CD4-positive, alpha-beta T cell treated with Interleukin-10 for 1 hour (primary cell): ENCODE data around the gene ZSCAN5B.
"Not testable (repeated sequence)": the region's sequence is repeated elsewhere in the genome, so short reads cannot be mapped to it uniquely, and the experiment has no call there.

Experiments
- DNase-seq: peaks from one replicate; pipeline ENCODE4 v3.0.0-alpha.2; 2020

The ZSCAN5B gene, protein sequence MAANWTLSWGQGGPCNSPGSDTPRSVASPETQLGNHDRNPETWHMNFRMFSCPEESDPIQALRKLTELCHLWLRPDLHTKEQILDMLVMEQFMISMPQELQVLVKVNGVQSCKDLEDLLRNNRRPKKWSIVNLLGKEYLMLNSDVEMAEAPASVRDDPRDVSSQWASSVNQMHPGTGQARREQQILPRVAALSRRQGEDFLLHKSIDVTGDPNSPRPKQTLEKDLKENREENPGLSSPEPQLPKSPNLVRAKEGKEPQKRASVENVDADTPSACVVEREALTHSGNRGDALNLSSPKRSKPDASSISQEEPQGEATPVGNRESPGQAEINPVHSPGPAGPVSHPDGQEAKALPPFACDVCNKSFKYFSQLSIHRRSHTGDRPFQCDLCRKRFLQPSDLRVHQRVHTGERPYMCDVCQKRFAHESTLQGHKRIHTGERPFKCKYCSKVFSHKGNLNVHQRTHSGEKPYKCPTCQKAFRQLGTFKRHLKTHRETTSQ

DNA sequence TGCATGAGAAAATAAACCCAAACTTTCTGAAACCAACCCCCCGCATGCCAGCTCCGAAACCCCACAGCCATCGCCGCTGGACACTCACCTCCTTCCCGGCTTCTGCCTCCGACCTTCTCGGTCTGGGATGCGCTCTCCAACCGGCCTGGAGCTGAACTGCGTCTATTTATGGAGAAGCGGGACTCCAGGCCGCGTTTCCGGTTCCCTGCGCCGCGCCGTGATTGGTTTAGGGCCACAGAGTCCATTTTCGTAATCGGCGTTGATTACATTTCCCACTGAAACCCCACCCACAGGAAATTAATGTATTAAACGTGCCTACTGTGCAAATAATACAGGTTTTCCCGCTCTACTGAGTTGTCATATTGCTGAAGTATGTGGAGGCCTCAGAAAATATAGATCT, at the start of gene ZSCAN5B:
Gene ZSCAN5B, minus strand, starts transcription at position 138 of the 400 bp plus-strand sequence. CDS start 4,731 bp downstream, outside the sequence.
- not testable (repeated sequence) for DNase-seq

DNA sequence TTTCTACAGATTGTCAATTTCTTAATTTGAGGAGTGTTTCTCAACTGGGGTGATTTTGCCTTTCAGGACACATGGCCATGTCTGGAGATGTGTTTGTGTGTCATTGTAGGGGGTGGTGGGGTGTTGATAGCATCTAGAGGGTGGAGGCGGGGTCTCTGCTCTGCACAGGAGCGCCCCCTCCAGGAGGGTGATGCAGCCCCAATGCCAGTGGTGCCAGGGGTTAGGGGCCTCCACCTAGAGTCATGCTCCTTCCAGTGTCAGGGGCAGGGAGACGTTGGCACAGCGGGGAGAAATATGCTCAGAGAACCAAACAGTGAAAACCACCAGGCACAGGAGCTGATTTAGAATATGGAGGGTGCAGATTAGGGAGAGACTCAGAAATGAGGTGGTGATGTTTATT, 48.2 kb upstream of the ZSCAN5B start:
- DNase-seq = not testable (repeated sequence)

DNA sequence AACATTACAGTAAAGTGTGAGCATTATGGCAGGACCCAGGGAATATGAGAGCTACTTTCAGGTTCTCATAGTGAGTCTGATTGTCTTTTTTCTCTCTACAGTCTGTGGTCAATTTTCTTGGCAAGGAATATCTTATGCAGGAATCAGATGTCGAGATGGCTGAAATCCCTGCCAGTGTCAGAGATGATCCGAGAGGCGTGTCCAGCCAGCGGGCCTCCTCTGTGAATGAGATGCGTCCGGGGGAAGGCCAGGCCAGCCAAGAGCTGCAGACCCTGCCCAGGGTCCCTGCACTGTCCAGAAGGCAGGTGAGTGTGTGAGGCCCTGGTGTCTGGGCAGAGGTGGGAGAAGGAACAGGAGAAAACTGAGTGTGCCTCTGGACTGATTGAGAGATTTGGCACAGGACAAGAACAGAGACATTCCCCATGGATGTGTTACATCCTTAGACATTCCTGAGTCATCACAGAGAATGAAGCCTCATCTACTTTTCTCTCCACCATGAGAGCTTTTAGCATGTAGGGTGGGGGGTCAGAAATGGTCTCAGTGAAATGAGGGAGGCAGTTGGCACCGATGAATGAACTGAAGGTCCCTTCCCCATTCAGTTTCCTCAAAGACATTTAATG, 47.6 kb upstream of the ZSCAN5B start:
- DNase-seq = no peak

DNA sequence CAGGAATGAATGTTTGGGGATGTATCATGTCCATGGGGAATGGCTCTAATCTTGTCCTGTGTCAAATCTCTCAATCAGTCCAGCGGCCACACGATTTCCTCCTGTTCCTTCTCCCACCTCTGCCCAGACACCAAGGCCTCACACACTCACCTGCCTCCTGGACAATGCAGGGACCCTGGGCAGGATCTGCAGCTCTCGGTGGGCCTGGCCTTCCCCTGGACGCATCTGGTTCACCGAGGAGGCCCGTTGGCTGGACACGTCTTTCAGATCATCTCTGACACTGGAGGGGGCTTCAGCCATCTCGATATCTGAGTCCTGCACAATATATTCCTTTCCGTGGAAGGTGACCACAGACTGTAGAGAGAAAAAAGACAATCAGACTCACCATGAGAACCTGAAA, 25.9 kb upstream of the ZSCAN5B start:
- no peak for DNase-seq

DNA sequence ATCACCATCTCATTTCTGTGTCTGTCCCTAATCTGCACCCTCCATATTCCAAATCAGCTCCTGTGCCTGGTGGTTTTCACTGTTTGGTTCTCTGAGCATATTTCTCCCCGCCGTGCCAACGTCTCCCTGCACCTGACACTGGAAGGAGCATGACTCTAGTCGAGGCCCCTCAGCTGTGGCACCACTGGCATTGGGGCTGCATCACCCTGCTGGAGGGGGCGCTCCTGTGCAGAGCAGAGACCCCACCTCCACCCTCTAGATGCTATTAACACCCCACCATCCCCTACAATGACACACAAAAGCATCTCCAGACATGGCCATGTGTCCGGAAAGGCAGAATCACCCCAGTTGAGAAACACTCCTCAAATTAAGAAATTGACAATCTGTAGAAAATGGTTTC, 25.3 kb upstream of the ZSCAN5B start:
- no peak for DNase-seq

DNA sequence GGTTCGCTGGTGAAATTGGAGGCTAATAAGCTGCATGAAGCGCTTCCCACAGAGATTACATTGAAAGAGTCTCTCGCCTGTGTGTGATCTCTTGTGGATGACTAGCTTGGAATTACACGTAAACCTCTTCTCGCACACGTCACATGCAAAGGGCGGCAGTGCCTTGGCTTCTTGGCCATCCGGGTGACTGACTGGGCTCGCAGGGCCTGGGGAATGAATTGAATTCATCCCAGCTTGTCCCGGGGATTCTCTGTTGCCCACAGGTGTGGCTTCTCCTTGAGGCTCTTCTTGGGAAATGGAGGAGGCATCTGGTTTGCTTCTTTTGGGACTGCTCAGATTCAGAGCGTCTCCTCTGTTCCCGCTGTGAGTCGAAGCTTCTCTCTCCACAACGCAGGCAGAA, 24.3 kb upstream of the ZSCAN5B start:
- DNase-seq = no peak

DNA sequence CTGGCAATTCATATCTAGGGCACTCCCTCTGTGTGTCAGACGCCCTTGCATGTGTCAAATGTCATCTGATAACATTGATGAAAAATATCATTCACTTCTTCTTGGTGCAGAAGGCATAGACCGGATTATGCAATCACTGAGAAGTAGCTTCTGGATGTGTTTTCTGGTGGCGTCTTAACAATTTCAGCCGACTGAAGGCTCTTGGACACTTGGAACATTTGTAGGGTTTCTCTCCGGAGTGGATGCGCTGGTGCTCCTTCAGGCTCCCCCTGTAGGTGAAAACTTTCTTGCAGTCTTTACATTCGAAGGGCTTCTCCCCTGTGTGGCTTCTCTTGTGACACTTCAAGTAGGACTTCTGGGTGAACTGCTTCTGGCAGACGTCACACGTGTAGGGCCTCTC, 23.9 kb upstream of the ZSCAN5B start:
- peak; percentile 1 for DNase-seq

DNA sequence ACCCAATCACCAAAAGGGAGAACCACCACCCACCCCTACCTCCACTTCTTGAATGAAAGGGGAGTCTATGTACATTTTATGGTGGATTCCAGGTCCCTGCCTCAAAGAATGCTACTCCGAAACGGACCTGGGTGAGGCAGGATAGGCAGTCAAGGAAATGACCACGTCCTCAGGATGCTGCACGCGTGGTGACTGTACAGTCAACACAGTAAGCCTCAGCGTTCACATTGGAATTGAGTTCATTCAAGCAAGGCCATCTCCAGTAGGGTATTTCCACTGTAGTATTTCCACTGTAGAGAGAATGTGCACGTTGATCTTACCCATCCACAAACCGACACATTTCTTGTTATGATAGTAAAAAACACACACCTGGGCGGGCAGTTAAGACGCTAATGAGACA, 21.4 kb upstream of the ZSCAN5B start:
- DNase-seq = no peak

DNA sequence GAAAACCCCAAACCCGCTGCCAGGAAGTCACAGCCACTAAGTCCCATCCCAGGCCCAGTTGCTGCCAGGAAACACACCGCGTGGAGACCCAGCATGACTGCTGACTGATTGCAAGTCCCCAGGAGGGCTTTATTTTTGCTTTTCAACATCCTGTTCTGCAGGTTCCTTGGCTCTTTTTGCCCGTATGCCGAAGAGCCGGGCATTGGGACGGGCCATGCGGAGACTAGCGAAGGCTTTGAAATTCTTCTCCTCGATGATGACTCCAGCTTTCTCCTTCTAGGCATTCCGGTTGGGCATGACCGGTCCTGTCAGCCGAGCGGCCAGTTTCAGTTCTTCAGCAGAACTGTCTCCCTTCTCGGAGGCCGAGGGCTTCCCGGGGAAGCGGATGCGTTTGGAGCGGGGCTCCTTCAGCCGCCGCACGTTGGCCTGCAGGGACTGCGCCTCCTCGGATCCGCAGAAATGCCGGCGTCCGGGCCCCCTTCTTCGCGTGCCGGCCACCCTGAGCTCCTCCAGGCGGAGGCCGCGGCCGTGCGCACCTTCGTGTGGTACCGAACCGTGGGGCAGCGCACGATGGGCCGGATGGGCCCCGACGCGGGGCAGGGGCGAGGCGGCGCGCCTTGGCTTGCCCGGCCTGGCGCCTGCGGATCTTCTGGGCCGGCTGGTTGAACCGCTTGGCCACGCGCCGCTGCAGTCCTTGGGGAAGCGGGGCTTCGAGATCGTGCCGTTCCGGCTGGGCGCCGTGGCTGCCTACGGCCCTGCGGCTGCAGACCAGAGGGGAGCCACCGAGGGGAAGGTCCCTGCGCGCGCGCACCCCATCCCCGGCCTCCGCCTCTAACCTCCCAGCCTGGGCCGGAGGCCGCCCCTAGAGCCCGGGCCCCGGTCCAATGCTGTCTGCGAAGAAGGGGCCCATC, 19.7 kb upstream of the ZSCAN5B start:
- DNase-seq = no peak

DNA sequence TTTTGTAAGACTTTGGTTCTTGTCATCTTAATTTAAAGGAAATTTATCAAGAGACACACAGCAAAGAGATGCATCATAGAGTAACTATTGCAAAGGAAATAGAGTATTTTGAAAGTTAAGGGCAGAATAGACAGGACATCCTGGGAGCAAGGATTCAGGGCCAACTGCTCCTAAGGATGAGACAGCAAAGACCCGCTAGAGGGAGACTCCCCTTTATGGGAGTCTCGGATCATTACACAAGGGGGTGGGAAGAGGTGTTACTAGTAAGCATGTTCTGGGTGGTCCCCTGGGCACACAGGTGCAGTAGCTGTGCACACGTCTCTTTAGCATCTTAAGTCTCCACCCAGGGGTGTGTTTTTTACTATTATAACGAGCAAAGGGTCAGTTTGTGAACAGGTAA, 14.1 kb upstream of the ZSCAN5B start:
- DNase-seq = no peak

DNA sequence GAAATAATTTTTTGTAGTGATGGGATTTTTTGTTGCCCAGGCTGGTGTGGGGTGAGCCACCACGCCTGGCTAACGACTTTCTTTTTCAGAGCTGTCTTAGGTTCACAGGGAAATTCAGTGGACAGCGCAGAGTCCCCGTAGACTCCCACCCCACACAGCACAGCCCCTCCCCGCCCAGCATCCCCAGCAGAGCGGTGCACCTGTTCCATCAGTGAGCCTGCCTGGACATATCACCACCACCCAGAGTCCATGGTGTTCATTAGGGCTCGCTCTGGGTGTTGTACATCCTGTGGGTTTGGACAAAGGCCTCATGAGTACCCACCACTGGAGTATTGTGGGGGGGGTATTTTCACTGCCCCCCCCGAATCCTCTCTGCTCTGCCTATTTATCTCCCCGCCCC, 12.5 kb upstream of the ZSCAN5B start:
- DNase-seq = not testable (repeated sequence)

DNA sequence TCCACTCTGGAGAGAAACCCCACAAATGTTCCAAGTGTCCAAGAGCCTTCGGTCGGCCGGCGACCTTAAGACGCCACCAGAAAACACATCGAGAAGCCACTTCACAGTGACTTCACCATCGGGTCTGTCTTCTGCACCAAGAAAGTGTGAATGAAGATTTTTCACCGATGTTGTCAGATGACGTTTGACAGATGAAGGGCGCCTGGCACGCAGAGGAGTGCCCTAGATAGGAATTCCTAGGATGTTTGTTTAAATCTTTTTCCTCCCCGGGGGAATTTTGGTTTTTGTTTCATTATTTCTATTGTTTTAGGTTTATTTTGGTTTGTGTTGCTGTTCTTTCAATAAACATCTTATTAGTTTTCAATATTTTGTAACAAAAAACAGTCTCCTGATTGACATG, 11.5 kb upstream of the ZSCAN5B start:
- DNase-seq = no peak

DNA sequence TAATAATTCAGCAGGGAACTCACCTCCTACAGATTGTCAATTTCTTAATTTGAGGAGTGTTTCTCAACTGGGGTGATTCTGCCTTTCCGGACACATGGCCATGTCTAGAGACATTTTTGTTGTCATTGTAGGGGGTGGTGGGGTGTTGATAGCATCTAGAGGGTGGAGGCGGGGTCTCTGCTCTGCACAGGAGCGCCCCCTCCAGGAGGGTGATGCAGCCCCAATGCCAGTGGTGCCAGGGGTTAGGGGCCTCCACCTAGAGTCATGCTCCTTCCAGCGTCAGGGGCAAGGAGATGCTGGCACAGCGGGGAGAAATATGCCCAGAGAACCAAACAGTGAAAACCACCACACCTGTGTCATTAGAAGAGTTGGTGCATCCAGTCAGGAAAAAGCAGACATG, 10.0 kb upstream of the ZSCAN5B start:
- not testable (repeated sequence) for DNase-seq

DNA sequence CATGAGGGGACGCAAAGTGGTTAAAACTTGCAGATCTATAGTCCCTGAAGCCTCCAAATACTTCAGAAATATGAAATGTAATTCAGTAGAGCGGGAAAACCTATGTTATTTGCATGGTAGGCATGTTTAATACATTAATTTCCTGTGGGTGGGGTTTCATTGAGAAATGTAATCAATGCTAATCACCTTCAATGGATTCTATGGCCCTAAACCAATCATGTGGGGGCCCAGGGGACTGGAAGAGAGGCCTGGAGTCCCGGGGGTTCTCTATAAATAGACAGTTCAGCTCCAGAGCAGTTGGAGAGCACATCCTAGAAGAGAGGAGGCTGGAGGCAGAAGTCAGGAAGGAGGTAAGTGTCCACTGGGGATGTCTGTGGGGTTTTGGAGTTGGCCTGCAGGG, 4.4 kb upstream of the ZSCAN5B start, which contains the start of gene ZSCAN5C:
Gene ZSCAN5C, plus strand, starts transcription at position 301 of the 400 bp plus-strand sequence. CDS start 3,641 bp downstream, outside the sequence.
- DNase-seq = no peak

DNA sequence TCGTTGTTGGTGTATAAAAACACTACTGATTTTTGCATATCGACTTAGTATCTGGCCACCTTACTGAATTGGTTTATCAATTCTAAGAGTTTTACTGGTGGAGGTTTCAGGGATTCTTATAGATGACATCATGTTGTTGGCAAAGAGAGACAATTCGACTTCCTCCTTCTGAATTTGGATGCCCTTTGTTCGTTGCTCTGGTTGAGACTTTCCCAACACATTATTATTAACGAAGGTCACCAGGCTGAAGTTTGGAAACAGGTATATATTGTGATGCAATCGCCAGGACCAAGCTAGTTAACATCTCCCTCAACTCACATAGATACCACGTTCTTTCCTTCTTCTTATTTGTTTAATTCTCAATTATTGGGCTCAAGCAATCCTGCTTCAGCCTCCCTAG, 2.1 kb upstream of the ZSCAN5B start:
- DNase-seq = no peak

DNA sequence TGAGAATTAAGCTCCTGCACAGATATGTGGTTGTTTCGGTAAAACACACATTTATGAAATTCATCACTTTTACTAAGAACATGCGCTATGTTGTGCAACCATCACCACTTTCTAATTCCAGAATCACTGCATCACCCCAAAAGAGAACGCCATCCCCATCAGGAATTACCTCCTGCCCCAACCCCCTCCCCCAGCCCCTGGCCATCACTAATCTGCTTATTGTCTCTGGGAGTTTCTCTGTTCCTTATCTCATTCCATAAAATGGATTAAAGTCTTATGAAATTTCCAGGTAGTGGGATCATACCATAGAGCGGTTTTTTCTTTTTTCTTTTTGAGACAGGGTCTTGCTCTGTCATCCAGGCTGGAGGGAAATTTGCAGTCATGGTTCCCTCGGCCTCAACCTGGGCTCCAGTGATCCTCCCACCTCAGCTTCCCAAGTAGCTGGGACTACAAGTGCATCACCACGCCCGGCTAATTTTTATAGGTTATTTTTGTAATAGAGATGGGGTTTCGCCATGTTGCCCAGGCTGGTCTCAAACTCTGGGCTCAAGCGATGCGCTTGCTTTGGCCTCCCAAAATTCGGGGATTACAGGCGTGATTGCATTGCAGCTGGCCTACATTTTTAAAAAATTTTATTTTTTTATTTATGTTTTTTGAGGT, 3.5 kb downstream of the ZSCAN5B start:
- DNase-seq = no peak

DNA sequence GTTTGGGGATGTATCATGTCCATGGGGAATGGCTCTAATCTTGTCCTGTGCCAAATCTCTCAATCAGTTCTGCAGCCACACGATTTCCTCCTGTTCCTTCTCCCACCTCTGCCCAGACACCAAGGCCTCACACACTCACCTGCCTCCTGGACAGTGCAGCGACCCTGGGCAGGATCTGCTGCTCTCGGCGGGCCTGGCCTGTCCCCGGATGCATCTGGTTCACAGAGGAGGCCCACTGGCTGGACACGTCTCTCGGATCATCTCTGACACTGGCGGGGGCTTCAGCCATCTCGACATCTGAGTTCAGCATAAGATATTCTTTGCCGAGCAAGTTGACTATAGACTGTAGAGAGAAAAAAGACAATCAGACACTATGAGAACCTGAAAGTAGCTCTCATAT, 5.9 kb downstream of the ZSCAN5B start:
- DNase-seq = no peak

DNA sequence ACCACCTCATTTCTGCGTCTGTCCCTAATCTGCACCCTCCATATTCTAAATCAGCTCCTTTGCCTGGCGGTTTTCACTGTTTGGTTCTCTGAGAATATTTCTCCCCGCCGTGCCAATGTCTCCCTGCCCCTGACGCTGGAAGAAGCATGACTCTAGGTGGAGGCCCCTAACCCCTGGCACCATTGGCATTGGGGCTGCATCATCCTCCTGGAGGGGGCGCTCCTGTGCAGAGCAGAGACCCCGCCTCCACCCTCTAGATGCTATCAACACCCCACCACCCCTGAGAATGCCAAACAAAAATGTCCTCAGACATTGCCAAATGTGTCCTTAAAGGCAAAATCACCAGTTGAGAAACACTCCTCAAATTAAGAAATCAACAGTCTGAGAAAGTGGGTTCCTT, 6.5 kb downstream of the ZSCAN5B start:
- DNase-seq = no peak

DNA sequence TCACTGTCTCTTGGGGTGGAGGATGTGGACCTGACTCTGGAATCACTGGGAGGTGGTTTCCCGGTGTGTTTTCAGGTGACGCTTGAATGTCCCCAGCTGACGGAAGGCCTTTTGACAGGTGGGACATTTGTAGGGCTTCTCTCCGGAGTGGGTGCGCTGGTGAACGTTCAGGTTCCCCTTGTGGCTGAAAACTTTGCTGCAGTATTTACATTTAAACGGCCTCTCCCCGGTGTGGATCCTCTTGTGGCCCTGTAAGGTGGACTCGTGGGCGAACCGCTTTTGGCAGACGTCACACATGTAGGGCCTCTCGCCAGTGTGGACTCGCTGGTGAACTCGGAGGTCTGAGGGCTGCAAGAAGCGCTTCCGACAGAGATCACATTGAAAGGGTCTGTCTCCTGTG, 7.8 kb downstream of the ZSCAN5B start:
- DNase-seq = no peak

DNA sequence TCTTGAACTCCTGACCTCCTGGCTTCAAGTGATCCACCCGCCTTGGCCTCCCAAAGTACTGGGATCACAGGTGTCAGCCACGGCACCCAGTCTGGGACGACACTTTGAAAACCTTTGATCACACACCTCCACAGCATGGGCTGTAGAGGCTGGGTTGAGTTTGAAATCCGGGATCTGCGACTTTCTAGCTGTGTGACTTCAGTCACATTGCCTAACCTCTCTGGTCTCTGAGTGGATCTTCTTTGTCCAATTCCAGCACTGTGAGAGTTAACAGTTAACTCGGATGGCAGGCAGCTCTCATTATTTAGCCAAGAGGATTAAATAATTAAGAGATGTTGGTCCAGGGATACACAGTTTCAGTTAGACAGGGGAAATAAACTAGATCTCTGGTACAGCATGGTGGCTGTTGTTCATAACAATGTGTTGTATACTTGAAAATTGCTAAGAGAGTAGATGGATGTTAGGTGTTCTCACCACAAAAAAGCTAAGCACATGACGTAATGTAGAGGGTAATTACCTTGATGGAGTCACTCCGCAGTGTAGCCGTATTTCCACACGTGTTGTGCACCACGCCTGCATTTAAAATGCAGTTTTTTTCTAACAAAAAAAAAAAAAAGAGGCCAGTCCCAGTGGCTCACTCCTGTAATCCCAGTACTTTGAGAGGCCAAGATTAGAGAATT, 19.9 kb downstream of the ZSCAN5B start:
- no peak for DNase-seq

DNA sequence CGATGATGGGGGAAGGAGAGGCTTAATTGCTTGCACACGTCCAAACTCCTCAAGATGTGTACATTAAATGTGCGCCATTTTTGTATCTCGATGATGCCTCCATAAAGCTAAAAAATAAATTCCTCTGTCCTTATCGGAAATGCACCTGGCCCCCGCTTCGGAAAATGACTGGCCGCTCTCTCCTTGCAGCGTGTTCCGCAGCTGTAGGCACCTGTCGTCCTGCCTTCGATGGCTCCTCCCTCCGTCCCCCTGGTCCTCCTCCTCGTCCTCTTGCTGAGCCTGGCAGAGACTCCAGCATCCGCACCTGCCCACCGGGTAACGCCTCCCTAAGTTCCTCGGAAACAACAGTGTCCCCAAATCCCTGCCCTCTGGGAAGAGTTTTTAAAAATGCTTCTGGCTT, 20.7 kb downstream of the ZSCAN5B start:
- DNase-seq = no peak

DNA sequence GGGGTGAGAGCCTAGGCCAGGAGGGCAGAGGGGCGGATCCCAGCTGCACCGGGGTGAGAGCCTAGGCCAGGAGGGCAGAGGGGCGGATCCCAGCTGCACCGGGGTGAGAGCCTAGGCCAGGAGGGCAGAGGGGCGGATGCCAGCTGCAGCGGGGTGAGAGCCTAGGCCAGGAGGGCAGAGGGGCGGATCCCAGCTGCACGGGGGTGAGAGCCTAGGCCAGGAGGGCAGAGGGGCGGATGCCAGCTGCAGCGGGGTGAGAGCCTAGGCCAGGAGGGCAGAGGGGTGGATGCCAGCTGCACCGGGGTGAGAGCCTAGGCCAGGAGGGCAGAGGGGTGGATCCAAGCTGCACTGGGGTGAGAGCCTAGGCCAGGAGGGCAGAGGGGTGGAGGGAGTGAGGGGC, 21.3 kb downstream of the ZSCAN5B start:
- not testable (repeated sequence) for DNase-seq
